Measurements from ENCODE around the gene MTA1.

DNA sequence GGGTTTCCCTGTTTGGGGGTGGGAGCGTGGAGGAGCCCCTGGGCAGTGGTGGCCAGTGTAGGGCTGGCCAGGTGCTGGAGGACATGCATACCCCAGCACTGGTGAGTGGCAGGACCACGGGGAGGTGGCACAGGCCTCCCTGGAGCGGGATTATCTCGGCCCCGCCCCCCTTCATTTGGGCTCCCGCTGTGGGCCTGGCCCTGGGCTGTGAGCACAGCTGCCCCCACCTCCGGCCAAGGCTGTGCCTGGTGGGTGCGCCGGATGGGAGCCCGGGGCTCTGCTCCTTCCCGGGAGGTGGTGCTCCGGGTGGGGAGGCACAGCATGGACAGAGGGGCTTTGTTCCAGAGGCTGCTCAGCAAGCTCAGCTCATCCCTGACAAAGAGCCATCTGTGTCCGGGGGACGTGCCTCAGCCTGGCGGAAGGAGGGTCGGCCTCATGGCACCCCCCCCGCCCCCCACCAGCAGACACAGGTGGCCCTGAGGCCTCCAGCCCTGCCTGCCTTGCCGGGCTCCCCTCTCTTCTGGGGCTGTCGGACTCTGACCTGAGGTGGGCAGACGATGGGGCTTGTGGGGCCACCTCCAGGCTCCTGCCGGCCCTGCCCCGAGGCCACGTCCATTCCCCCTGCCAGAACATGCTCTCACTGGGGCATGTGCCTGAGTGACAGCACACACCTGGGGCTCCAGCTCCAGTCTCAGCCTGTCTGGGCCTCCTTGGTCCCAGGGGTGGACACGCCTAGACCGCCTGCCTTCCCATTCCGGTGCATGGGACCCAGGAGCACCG, 79.8 kb downstream of the MTA1 start:
- no peak for TF ChIP-seq YY1 (IDR thresholded peaks at IDR 0.05; ENCODE audit: insufficient read depth, insufficient read length)
- TF ChIP-seq SUZ12 (IDR thresholded peaks at IDR 0.05; ENCODE audit: extremely low read depth, insufficient read depth, insufficient read length) = no peak
- no peak for TF ChIP-seq ZNF274 (IDR thresholded peaks at IDR 0.05; ENCODE audit: low read depth, low read length)
